Heart left ventricle (tissue), 16 donors: ENCODE measurements around the gene REPIN1. TPM values are rescaled to one million over a fixed set of nuclear protein-coding genes. Genes with fewer than 3 reads are reported as not detected.

Source experiments
- ATAC-seq, 4 donors: fragments of 200-7000 bp; cut with Tn5 transposase; one replicate each; pipeline ENCODE4 v1.9.1; 2020 to 2022; ENCODE audit warnings: moderate library complexity in 4 of 4, mild to moderate bottlenecking in 3 of 4, moderate number of reproducible peaks in 1 of 4
- DNase-seq, 5 donors: peaks; one replicate each; pipeline ENCODE4 v3.0.0-alpha.2; 2020
- H3K27ac ChIP-seq, 12 donors: fragments of 200-600 bp; sonication (generic) in 4 of 12; one replicate each; pipeline versions ENCODE4 v1.5.0 to v1.8.0; 2016 to 2022; ENCODE audit warnings: mild to moderate bottlenecking in 2 of 12
- H3K27me3 ChIP-seq, 9 donors: fragments of 200-600 bp; sonication (generic) in 2 of 9; one replicate each; pipeline versions ENCODE4 v1.5.1 to v1.8.0; 2016 to 2022; ENCODE audit warnings: mild to moderate bottlenecking in 3 of 9
- H3K36me3 ChIP-seq, 9 donors: fragments of 200-600 bp; sonication (generic) in 2 of 9; one replicate each; pipeline versions ENCODE4 v1.5.0 to v1.8.0; 2018 to 2022; ENCODE audit warnings: mild to moderate bottlenecking in 2 of 9
- H3K4me1 ChIP-seq, 12 donors: fragments of 200-600 bp; sonication (generic) in 4 of 12; one replicate each; pipeline versions ENCODE4 v1.5.0 to v1.8.0; 2016 to 2022; ENCODE audit warnings: mild to moderate bottlenecking in 3 of 12
- H3K4me3 ChIP-seq, 12 donors: fragments of 200-600 bp; sonication (generic) in 4 of 12; one replicate each; pipeline versions ENCODE4 v1.5.0 to v1.8.0; 2017 to 2022; ENCODE audit warnings: mild to moderate bottlenecking in 9 of 12, moderate library complexity in 4 of 12
- H3K9me3 ChIP-seq, 12 donors: fragments of 200-600 bp; sonication (generic) in 4 of 12; one replicate each; pipeline versions ENCODE4 v1.5.0 to v1.8.0; 2016 to 2022; ENCODE audit warnings: mild to moderate bottlenecking in 1 of 12
- CTCF ChIP-seq, 12 donors: fragments of 200-600 bp; sonication (generic) in 4 of 12; IDR thresholded peaks; one replicate each; pipeline versions ENCODE4 v1.5.0 to v1.8.0; 2018 to 2022; ENCODE audit warnings: antibody characterized with exemption in 12 of 12, mild to moderate bottlenecking in 5 of 12
- POLR2A ChIP-seq, 2 donors: fragments of 450-650 bp; IDR thresholded peaks; one replicate each; pipeline ENCODE4 v1.6.1; 2017; ENCODE audit warnings: antibody characterized with exemption in 2 of 2, mild to moderate bottlenecking in 2 of 2, moderate library complexity in 2 of 2
- WGBS, 4 donors: extraction: QIAGEN DNeasy Blood & Tissue Kit in 2 of 4; methylation state at CpG; one replicate each; pipeline versions ENCODE4 v1.1.5 to v1.1.7; 2013 to 2018; 5-methylcytosine and 5-hydroxymethylcytosine counted together
- intact Hi-C, 10 donors: fragments of 100-400 bp; cut with DNase I; formaldehyde crosslinking; loops; one replicate each; pipeline versions ENCODE4 v1.11.1 to v1.14.2; 2022
- polyA plus RNA-seq, 2 donors: library from polyadenylated mRNA; stranded (reverse); fragments of 200-250 nt; gene quantifications; one replicate each; pipeline ENCODE4 v1.2.3, GENCODE V29; 2013
- total RNA-seq, 9 donors: library from RNA; depleted of rRNA in 2 of 9; stranded (reverse); fragments of >200 nt in 2 of 9; fragmentation: NEBNext Ultra II Directional in 3 of 9; extraction: Animal tissue kit (Norgen Biotek cat#: 25700) in 3 of 9; gene quantifications; one replicate each; pipeline versions ENCODE4 v1.1.0 to v1.2.4, GENCODE V29; 2016 to 2023
- donor health status: ischemic (EF 13 %, LVEDD 7.1; RV severe dilation, severe dysfunction).
- donor health status: healthy with polysubstance abuse.
- donor health status: DM: no; HTN: yes; CAD: no.
- donor health status: DM: no; HTN: no; CAD: no.
- donor health status: ischemic (EF 25% LVEDD 6.9; RV normal size, moderate dysfunction).
- donor health status: ischemic (EF 25% LVEDD 5.7; RV mildly dilated, moderate dysfunction).
- donor health status: healthy.
- donor health status: DM: yes; HTN: yes; CAD: no.
- donor health status: ischemic (EF 35%, LVEDD 5.7; RV mildly dilated, moderate dysfunction).
- donor health status: nonischemic (EF 11% LVEDD 7.7; RV severe dilation, severe dysfunction).
- donor health status: DM: yes; HTN: yes; CAD: no.
- donor health status: PGD.
- donor health status: ischemic (EF 29% LVEDD 5.4; RV normal size, mild dysfunction).
- donor health status: nonischemic (EF 23%, LVEDD 6.1; RV moderate dilation, normal function).

REPIN1 gene
- total and polyA plus RNA-seq, 11 donors, result 49.8 to 141 (median 98.4) TPM

- Histone ChIP-seq H3K4me3 (no peak overlapping the region), H3K27me3 (no peaks in the 10 kb centered on the region), H3K36me3 (peaks cover 0 to 24% (median 0%) of the 10 kb centered on the region in 9 donors), H3K27ac (no peak overlapping the region), H3K4me1 (peaks cover 0 to 10% (median 0%) of the 10 kb centered on the region in 12 donors), H3K9me3 (no peaks in the 10 kb centered on the region)
- no peak for DNase-seq
- intact Hi-C loops, result no loop called here
- no peak for ATAC-seq
- TF ChIP-seq POLR2A (IDR thresholded peaks at IDR 0.05) (no peak), CTCF (IDR thresholded peaks at IDR 0.05) (no peak)
- WGBS, 4 donors, result 86 to 90% (median 90%) methylated on average over 12 to 20 of the region's 20 CpGs
These were observed 27.8 kb downstream of the REPIN1 start for GRCh38 chr7:150396426-150396825.

GRCh38 chr7:150396851-150397260 lies 28.2 kb downstream of the REPIN1 start:
- Histone ChIP-seq H3K27ac (no peak overlapping the region), H3K4me1 (peaks cover 0 to 10% (median 0%) of the 10 kb centered on the region in 12 donors), H3K4me3 (no peak overlapping the region), H3K27me3 (no peaks in the 10 kb centered on the region), H3K9me3 (no peaks in the 10 kb centered on the region), H3K36me3 (peaks cover 0 to 24% (median 0%) of the 10 kb centered on the region in 9 donors)
- WGBS, 4 donors, result 98 to 100% (median 98%) methylated on average over 11 to 48 of the region's 48 CpGs
- intact Hi-C loops, result no loop called here
- DNase-seq, result peak in 1 of 5 donors; percentile 52
- TF ChIP-seq CTCF (IDR thresholded peaks at IDR 0.05) (no peak), POLR2A (IDR thresholded peaks at IDR 0.05) (no peak)
- ATAC-seq, result no peak

GRCh38 chr7:150397346-150398107 lies 28.9 kb downstream of the REPIN1 start:
- TF ChIP-seq POLR2A (IDR thresholded peaks at IDR 0.05), result no peak
- no peak for TF ChIP-seq CTCF (IDR thresholded peaks at IDR 0.05)
- H3K4me1 ChIP-seq, result peaks cover 0 to 10% (median 0%) of the 10 kb centered on the region in 12 donors
- intact Hi-C loops, result no loop called here
- peak in 1 of 4 donors; percentile 4 for ATAC-seq
- no peak overlapping the region for H3K4me3 ChIP-seq
- no peak overlapping the region for H3K27ac ChIP-seq
- 95 to 97% (median 96%) methylated on average over 91 of the region's 91 CpGs for WGBS, 4 donors
- H3K9me3 ChIP-seq, result no peaks in the 10 kb centered on the region
- DNase-seq, result peak in 1 of 5 donors; percentile 58
- H3K36me3 ChIP-seq, result peaks cover 0 to 24% (median 0%) of the 10 kb centered on the region in 9 donors
- H3K27me3 ChIP-seq, result no peaks in the 10 kb centered on the region

GRCh38 chr7:150398108-150398964 lies 29.7 kb downstream of the REPIN1 start:
- ATAC-seq, result peak; percentile 56 to 88 (median 68)
- H3K27ac ChIP-seq, result peak overlapping the region in 1 of 12 donors; percentile 11
- WGBS, 4 donors, result 60 to 83% (median 78%) methylated on average over 10 to 27 of the region's 27 CpGs
- no peak for TF ChIP-seq CTCF (IDR thresholded peaks at IDR 0.05)
- TF ChIP-seq POLR2A (IDR thresholded peaks at IDR 0.05), result no peak
- peaks cover 0 to 10% (median 2%) of the 10 kb centered on the region in 12 donors for H3K4me1 ChIP-seq
- DNase-seq, result peak in 1 of 5 donors; percentile 48
- peaks cover 0 to 24% (median 0%) of the 10 kb centered on the region in 9 donors for H3K36me3 ChIP-seq
- no peak overlapping the region for H3K4me3 ChIP-seq
- H3K27me3 ChIP-seq, result no peaks in the 10 kb centered on the region
- intact Hi-C loops, result no loop called here
- no peaks in the 10 kb centered on the region for H3K9me3 ChIP-seq
